ENCODE results near the gene SLC6A9.

The SLC6A9 gene

DNA sequence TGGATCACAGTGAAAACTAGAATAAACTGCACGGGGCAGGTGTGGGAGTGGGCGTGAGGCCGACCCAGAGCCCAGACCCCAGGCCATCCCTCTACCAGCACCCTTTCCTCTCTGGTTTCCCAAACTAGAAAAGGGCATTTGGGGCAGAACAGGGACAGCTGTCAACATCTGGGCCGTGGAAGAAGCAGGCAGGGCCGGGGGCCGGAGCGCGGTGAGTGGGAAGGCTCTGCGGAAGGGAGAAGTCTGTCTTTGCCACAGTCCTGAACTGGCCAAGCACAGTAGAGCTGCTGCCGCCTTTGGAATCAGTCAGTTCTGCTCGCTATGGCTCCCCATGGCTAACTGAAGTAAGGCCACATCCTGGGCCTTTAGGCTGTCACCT, 33.3 kb downstream of the SLC6A9 start:
- DNase-seq = no peak

DNA sequence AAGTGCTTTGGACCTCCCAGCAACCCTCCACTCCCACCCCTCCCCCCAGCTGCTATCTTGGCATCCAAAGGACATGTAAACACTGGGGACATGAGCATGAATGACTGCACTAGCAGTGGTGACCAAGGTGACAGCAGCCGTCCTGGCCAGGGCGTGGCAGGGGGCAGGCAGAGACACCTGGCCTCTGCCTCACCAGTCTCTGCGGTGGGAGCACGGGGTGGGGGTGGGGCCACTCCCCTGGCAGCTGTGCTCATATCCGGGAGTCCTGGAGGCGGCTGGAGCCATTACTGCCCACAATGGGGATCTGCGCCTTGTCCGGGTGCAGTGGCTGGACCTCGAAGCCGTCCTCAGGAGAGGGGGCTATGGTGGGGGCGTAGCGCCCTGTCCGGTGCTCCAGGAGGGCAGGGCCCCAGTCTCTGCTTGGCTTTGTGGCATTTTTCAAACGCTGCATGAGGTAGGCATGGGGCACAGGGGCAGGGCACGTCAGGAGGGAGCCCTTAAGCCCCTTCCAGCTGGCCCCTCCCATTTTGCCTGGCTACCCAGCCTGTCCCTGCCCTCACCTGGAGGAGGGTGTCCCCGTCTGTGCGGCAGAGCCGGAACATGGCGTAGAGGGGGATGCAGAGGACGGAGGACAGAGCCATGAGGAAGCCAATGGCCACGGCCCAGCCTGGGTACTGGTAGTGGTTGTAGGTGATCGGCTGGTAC, 33.8 kb downstream of the SLC6A9 start:
- no peak for DNase-seq

DNA sequence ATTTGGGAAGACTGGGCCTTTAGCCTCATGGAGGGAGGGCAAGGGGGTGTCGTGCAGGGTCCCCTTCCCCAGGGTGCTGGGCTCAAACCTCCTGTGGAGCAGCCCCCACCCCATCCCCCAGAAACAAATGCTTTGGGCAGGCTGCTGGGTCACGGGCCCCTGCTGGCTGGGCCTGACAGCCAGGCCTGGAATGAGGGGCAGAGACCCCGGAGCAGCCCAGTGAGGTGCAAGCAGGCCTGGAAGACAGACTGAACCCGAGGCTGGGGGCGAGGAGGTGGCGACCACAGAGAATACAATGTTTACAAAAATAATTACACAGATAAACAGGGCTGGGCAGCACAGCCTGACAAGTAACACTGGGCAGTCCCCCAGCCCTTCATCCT, 34.5 kb downstream of the SLC6A9 start:
- no peak for DNase-seq

DNA sequence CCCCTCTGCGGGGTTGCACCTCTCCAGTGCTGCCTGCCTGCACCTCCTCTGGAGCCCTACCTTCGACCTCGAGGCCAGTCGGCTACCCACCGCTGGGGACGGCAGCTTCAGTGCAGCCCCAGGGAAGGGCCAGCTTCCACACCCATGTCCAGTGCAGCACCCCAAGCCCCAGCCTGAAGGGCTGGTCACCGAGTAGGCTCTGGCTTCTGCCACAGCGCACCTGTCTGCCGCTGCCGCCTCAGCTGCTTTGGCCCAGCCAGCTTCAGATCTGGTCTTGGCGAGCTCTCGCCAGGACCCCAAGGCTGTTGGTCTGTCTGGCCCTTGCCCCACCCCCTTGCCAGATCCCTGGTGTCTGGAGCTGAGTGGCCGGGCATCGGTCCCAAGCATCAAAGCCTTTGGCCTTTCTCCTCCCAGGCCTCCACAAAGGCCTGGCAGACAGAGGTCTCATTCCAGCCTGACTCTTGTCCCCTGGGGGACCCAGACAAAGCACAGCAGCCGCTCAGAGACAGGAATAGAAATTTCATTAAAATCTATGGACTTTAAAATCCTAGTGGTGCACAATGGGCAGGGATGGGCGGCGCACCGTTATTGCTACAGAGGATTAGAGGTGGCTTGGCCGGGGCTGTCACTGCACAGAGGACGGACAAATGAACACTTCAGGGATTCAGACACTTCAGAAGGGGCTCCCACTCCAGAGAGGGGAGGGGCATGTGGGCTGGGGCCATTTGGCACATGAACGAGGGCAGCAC, 35.1 kb downstream of the SLC6A9 start:
- DNase-seq = no peak

DNA sequence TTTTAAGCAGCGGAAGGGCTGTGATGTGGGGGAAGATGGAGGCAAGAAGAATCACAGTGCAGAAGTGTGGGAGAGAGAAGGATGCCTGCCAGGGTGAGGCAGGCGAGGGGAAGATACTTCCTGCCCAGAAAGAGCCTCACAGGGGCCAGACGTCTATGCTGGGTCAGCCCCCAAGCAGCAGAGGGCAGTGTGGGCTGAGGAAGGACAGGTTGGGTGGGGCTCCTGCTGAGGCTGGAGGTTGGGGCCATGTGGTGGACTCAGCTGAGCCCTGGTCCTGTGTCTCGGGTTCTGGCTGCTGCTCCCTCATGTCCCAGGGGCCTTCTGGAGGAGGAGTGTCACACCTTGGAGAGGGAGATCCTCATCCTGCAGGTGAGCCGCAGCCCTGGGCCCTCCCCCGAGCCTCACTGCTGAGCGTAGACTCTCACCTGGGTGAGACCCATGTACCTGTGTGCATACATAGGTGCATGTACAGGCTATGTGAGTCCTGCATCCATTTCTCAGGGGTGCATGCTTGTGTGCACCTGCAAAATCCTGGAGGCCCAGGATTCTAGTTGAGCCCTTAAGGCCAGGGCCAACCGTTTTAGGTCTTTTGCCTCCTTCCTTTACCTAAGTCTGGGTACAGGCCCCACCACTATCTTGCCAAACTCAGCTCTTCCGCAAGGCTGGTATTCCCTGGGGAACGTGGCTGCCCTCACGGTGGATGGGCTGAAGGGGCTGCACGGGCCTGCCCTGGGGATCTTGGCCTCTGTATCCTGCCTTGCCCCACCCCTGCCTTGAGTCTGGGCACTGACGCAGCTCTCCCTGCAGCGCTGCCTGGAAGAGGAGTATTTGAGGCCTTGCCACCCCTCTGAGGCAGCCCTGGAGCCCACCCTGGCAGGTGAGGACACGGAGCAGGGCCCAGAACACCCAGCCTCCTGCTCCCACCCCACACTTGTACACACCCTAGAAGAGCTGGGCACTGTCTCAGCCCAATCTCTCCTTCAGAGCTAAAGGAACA, 36.2 kb downstream of the SLC6A9 start:
- no peak for DNase-seq

DNA sequence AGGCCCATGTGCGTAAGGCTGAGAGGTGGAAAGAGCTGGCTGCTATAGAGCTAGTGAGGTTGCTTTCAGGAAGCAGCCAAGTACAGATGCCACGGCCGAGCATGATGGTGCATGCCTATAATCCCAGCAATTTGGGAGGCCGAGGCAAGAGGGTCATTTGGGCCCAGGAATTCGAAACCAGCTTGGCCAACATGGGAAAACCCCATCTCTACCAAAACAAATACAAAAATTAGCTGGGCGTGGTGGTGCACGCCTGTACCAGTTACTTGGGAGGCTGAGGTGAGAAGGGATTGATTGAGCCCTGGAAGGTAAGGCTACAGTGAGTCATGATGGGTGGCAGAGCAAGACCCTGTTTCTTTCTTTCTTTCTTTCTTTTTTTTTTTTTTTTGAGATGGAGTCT, 37.2 kb downstream of the SLC6A9 start:
- DNase-seq = no peak

DNA sequence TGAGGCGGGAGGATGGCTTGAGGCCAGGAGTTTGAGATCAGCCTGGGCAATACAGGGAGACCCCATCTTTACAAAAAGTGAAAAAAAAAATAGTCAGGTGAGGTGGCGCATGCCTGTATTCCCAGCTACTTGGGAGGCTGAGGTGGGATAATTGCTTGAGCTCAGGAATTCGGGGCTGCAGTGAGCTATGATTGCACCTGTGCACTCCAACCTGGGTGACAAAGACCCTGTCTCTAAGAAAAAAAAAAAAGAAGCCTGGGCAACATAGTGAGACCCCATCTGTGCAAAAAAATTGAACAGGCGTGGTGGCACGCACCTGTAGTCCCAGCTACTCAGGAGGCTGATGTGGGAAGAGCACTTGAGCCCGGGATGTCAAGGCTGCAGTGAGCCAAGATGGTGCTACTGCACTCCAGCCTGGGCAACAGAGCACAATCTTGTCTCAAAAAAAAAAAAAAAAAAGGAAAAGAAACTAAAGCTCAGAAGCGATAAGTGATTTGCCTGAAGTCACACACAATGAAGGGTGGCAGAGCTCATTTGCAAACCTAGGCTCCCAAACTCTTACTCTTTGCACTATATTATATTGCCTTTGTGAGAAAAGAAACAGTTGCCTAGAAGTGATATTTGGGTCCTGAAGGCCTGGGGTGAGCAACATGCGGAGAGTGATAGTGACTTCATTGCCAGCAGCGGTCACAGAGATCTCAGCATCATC, 37.9 kb downstream of the SLC6A9 start:
- no peak for DNase-seq

DNA sequence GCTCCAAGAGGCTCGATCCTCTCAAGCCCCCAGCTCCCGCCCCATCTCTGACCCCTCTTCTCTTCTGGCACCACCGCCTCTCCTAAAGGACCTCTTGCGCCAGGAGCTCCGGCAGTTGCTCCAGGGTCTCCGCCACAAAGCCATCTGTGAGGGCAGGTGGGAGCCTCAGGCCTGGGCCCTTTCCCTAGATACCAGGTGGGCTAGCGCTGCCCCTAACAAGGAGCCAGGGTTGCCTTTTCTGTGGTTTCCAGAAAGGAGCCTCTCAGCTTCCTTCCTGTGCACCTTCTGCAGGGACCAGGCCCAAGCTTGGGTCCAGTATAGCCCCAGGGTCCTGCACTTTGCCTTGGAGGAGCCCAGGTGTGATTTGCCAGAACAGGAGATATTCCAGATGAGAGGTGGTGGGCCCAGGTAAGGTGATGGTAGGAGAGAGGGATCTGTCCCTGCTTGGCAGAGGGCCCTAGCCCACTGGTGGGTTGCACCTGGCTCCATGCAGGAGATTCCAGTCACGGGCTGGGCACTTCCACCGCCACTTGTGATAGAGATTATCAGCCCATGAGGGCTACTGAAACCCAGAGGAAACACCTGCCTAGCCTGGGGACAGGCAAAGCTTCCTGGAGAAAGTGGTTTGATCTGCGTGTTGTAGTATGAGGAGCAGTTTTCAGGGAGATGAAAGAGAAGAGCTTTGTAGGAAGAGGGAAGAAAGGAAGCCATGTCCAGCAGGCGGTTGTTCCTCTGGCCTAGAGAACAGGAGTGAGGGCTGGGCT, 38.8 kb downstream of the SLC6A9 start:
- no peak for DNase-seq

DNA sequence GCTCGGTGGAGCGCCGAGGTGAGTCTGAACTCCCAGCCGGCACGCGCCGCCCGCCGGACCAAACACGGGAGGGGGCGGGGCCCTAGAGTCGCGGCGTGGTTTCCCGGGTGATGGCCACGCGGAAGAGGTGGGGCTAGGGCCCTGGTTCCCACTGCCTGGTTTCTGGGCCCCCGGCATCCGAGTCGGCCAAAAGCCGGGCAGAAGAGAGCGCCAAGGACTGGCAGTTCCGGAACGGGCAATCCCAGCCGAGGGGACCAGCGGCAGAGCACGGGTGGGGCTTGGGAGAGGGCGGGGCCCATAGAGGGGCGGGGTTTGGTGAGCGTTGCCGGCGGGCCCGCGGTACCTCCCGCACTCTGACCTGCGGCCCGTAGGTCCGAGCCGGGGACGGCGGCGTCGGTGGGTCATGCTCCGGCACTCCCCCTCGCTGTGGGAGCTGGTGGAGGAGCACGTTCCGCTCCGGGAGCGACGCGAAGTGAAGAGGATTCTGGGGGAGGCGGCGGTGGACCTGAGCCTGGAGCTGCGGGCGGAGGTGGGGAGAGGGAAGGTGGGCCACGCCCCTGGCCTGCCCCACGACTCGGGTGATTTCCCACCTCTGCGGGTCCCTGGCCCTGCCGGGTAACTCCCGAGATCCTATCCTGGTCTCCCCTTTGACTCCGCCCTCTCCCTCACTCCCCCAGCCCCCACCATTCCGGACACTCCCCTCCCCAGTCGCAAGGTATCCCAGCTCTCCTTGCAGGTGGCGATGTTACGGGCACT, 39.6 kb downstream of the SLC6A9 start, which contains the start of gene CCDC24:
CCDC24 (plus strand) TSS at position 124 of the 756 bp plus-strand sequence; CDS start at position 404, 280 bp downstream.
- DNase-seq = peak in 1 of 2 experiments; percentile 13

DNA sequence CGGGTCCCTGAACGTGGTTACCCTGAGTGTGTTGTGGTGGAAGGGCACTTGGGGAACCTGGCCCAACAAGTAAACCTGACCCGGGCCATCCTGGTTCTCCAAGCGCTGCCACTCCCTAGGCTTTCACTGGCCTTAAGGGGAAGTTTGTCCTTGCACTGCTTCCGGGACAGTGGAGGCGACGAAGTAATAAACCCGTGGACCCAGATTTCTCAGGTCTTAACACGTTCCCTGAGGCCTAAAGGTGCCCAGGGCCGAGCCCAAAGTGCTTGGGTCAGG, 40.1 kb downstream of the SLC6A9 start:
- DNase-seq = no peak

DNA sequence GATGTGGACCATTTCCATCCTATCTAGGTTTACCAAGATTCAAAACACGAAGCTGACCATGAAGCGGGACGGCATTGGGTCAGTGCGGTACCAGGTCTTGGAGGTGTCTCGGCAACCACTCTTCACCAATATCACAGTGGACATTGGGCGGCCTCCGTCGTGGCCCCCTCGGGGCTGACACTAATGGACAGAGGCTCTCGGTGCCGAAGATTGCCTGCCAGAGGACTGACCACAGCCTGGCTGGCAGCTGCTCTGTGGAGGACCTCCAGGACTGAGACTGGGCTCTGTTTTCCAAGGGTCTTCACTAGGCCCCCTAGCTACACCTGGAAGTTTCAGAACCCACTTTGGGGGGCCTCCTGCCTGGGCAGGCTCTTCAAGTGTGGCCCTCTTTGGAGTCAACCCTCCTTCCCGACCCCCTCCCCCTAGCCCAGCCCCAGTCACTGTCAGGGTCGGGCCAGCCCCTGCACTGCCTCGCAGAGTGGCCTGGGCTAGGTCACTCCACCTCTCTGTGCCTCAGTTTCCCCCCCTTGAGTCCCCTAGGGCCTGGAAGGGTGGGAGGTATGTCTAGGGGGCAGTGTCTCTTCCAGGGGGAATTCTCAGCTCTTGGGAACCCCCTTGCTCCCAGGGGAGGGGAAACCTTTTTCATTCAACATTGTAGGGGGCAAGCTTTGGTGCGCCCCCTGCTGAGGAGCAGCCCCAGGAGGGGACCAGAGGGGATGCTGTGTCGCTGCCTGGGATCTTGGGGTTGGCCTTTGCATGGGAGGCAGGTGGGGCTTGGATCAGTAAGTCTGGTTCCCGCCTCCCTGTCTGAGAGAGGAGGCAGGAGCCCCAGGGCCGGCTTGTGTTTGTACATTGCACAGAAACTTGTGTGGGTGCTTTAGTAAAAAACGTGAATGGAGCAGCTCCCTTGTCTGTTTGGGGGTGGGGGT, 40.7 kb downstream of the SLC6A9 start:
- no peak for DNase-seq

DNA sequence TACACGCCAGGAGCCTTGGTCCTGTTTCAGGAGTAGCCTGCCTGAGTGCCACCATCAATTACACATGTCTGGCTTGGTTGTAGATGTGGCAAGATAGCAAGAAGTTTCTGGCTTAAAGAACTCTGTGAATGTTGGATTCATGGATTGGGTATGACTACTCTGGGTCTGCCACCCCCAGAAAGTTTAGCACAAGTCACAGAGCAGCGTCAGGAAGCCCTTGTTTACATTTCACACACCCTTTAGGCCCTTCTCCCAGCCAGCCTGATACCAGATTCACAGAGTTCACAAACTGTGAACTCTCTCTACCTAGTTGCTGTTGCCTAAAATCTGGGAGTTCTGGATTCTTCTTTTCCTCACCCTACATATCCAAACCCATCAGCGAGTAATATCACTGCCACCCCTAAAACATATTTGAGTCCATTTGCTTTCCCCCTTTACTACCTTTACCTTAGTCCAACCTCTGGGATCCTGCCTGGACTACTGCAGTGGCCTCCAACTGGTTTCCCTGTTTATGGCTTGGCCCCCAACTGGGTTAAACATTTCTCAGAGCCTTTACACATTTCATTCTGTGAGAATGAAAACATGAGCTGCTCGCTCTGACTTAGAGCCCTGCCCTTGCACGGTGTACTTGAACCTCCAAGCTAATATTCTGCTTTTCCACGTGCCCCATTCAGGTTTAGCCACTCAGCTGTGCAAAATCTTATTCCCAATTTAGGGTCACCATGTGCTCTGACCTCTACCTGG, 43.9 kb downstream of the SLC6A9 start:
- no peak for DNase-seq

DNA sequence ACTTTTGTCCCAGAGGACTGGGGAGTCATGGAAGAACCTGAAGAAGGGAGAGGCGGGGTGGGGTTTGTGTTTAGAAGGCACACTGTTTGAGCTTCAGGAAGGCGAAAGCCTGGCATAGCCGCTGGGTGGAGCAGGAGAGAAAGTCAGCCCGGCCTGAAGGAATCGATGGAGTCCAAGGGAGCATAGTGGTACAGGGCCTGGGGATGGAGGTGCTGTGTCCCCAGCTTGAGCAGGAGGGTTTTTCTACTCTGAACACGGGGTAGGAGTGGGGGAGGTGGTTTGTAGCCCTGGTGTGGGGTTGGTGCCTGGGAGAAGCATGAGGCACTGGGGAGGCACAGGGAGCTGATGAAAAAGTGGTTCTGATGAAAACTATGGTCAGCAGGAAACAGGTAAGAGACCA, 44.5 kb downstream of the SLC6A9 start:
- no peak for DNase-seq

DNA sequence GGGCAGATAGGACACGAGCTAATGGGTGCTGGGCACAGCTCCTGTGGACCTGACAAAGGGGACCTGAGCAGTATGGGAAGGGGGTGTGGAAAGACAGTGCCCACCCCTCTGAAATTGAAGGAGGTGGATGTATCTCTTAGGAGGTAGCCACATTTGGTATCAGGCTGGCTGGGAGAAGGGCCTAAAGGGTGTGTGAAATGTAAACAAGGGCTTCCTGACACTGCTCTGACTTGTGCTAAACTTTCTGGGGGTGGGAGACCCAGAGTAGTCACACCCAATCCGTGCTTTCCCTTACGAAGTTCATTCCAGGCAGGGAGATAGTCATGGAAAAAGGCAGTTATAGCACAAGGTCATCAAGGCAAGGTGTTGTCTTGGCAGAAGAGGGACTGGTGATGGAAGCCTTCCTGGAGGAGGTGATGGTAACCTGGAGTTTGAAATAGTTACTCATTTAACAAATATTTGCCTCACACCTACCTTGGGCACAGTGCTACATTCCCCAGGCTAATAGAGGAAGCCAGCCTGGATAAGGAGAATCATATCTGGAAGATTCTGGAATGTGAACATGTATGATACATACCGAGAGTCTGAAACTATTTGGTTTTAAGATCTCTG, 45.2 kb downstream of the SLC6A9 start:
- DNase-seq = no peak

DNA sequence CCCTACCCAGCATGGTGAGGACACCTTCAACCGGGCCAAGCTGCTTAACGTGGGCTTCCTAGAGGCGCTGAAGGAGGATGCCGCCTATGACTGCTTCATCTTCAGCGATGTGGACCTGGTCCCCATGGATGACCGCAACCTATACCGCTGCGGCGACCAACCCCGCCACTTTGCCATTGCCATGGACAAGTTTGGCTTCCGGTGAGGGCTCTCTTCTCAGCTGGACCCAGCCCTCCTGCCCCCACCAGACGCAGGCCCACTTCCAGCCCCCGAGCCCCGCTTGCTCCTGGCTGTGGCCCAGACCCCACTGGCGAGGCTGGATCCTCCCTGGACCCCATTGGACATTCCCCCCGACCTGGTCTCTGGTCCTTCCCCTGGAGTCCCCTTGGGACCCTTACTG, 46.4 kb downstream of the SLC6A9 start:
- DNase-seq = no peak

DNA sequence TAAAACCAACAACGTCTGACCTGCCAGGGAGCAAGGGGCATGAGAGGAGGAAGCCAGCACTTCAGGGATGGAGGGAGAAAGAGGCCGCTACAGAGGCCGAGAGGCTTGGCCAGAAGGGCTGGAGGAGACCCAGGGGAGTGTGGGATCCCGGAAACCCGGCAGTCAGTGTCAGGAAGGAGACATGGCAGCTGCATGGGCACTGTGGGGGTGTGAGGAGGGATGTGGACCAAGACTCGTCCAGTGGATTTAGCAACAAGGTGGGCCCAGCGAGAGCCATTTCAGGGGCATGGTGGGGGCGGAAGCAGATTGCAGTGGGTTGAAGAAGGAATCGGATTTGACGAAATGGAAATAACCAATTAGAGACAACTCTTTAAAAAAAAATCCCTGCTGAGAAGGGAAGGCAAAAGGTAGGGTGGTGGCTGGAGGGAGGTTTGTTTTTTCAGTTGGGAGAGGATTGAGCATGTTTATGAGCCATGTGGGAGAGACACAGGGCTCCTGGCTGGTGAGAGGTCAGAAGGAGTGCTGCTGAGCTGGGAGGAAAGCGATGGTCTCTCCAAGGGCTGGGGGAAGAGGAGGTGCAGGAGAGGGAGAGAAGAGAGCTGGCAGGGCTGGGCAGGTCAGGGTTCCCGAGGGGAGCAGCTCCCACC, 47.9 kb downstream of the SLC6A9 start:
- DNase-seq = no peak

DNA sequence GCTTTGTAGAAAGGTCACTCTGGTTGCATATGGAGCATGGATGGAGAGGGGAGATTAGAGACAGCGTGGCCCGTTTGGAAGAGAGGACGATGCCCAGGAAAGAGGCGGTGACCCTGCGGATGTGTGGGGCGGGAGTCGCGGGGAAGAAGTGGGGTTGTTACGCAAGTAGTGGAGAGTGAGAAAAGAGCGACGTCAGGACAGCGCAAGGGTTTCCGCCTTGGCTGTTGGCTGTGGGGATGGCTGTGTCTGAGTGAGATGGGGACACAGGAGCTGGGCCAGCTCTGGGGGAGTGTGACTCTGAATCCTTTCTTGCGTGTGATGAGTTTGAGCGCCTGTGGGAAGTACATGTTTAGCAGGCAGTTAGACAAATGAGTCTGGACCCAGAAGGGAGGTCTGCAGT, 48.5 kb downstream of the SLC6A9 start:
- DNase-seq = no peak

DNA sequence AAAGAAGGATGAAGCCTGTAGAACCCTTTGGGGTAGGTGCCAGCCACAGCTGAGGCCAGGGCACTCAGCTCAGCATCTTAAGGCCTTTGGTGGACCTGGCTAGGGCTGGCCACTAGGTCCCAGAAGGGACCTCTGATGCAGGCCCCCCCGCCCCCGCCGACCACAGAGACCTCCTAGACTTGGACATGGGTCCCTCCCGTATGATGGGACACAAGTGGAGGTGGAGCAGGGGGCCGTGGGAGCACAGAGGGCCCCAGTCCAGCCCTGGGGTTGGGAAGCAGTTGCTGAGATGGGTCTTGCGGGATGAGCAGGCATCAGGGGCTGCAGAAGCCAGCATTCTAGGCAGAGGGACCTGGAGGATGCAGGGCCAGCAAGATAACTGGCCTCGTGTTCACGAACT, 49.0 kb downstream of the SLC6A9 start:
- no peak for DNase-seq

All from cerebellar nuclear complex (tissue), 1 donor.